Smooth muscle cell (in vitro differentiated cells): ENCODE measurements around the gene SRPX. TPM values are rescaled to one million over a fixed set of nuclear protein-coding genes. Genes with fewer than 3 reads are reported as not detected.

Source experiments
- DNase-seq: peaks from one replicate; lab custom pipeline; 2025; ENCODE audit not compliant: unreplicated experiment; lab: John Stamatoyannopoulos, UW
- H2AFZ ChIP-seq: fragments of 200-600 bp; sonication (generic); 2 replicates; pipeline ENCODE4 v1.6.0; 2016; ENCODE audit warnings: antibody characterized with exemption, low read depth, mild to moderate bottlenecking
- H3F3A ChIP-seq: fragments of 200-600 bp; sonication (generic); 2 replicates; pipeline ENCODE4 v1.6.0; 2017; ENCODE audit warnings: antibody characterized with exemption, low read depth
- H3K27ac ChIP-seq: fragments of 200-600 bp; sonication (generic); 2 replicates; pipeline ENCODE4 v1.5.1; 2016; ENCODE audit warnings: low read depth, mild to moderate bottlenecking
- H3K27me3 ChIP-seq: fragments of 200-600 bp; sonication (generic); 2 replicates; pipeline ENCODE4 v1.6.1; 2016; ENCODE audit warnings: low read depth, mild to moderate bottlenecking
- H3K36me3 ChIP-seq: fragments of 200-600 bp; sonication (generic); 2 replicates; pipeline ENCODE4 v1.5.1; 2016; ENCODE audit warnings: low read depth
- H3K4me1 ChIP-seq: fragments of 200-600 bp; sonication (generic); 2 replicates; pipeline ENCODE4 v1.5.1; 2016; ENCODE audit warnings: low read depth
- H3K4me2 ChIP-seq: fragments of 200-600 bp; sonication (generic); 2 replicates; pipeline ENCODE4 v1.6.0; 2016; ENCODE audit warnings: mild to moderate bottlenecking
- H3K4me3 ChIP-seq: fragments of 200-600 bp; sonication (generic); 2 replicates; pipeline ENCODE4 v1.5.1; 2016; ENCODE audit warnings: mild to moderate bottlenecking
- H3K79me2 ChIP-seq: fragments of 200-600 bp; sonication (generic); 2 replicates; pipeline ENCODE4 v1.6.0; 2016; ENCODE audit warnings: low read depth, mild to moderate bottlenecking
- H3K9ac ChIP-seq: fragments of 200-600 bp; sonication (generic); 2 replicates; pipeline ENCODE4 v1.6.0; 2016; ENCODE audit warnings: low read depth
- H3K9me3 ChIP-seq: fragments of 200-600 bp; sonication (generic); replicated peaks from 2 replicates; pipeline ENCODE4 v1.5.1; 2016; ENCODE audit warnings: low read depth
- H4K20me1 ChIP-seq: fragments of 200-600 bp; sonication (generic); 2 replicates; pipeline ENCODE4 v1.6.0; 2016; ENCODE audit warnings: low read depth
- WGBS: methylation state at CpG from one replicate; pipeline ENCODE4 v1.1.7; 2016; ENCODE audit warnings: low lambda C conversion rate; 5-methylcytosine and 5-hydroxymethylcytosine counted together
- polyA plus RNA-seq: library from polyadenylated mRNA; unstranded; fragments of >200 nt; fragmentation: Nextera tagmentation; extraction: Ambion mirVana; gene quantifications from 2 replicates; pipeline ENCODE4 v1.2.1, GENCODE V29; 2016
- total RNA-seq: library from RNA; depleted of rRNA; stranded (reverse); fragments of >200 nt; gene quantifications from 2 replicates; pipeline ENCODE4 v1.2.3, GENCODE V29; 2014
- TF ChIP-seq, protein P1 (sequence below): fragments of 200-600 bp; sonication (generic); IDR thresholded peaks from 2 replicates; pipeline ENCODE4 v1.5.1; 2017; ENCODE audit warnings: borderline replicate concordance, mild to moderate bottlenecking, antibody characterized with exemption; ENCODE audit not compliant: insufficient read depth, poor library complexity, severe bottlenecking

The SRPX gene
- total and polyA plus RNA-seq, 2 experiments from 2014 or later: 46.1 to 64.9 TPM

DNA sequence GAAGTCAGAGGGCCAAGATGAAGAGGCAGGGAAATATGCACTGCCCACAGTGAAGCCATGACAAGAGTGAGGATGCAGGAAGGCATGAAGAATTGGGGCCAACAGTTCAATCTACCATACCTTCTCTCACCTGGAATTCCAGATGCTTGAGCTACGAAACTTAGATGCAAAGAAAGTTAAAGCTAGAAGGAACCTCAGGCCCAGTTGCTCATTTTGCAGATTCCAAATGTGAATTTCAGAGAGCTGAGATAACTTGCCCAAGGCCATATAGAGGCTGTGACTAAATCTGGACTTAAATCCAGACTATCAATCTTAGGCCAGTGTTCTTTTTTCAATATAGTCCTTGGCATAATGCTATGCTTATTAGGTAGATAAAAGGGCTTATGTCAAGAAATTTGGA lies 92.7 kb downstream of the SRPX start:
- Histone ChIP-seq H3K4me1 (no peaks in the 10 kb centered on the region), H3K9me3 (no peaks in the 10 kb centered on the region), H2AFZ (no peak overlapping the region), H3K36me3 (no peaks in the 10 kb centered on the region), H3K9ac (no peak overlapping the region), H4K20me1 (no peaks in the 10 kb centered on the region), H3K4me2 (no peak overlapping the region), H3K27me3 (no peaks in the 10 kb centered on the region), H3K4me3 (no peak overlapping the region), H3F3A (no peaks in the 10 kb centered on the region), H3K27ac (no peak overlapping the region), H3K79me2 (no peaks in the 10 kb centered on the region)
- no peak for DNase-seq
- WGBS: 90% methylated on average over 1 of the region's 1 CpG
- TF ChIP-seq, protein P1, sequence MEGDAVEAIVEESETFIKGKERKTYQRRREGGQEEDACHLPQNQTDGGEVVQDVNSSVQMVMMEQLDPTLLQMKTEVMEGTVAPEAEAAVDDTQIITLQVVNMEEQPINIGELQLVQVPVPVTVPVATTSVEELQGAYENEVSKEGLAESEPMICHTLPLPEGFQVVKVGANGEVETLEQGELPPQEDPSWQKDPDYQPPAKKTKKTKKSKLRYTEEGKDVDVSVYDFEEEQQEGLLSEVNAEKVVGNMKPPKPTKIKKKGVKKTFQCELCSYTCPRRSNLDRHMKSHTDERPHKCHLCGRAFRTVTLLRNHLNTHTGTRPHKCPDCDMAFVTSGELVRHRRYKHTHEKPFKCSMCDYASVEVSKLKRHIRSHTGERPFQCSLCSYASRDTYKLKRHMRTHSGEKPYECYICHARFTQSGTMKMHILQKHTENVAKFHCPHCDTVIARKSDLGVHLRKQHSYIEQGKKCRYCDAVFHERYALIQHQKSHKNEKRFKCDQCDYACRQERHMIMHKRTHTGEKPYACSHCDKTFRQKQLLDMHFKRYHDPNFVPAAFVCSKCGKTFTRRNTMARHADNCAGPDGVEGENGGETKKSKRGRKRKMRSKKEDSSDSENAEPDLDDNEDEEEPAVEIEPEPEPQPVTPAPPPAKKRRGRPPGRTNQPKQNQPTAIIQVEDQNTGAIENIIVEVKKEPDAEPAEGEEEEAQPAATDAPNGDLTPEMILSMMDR: no peak

DNA sequence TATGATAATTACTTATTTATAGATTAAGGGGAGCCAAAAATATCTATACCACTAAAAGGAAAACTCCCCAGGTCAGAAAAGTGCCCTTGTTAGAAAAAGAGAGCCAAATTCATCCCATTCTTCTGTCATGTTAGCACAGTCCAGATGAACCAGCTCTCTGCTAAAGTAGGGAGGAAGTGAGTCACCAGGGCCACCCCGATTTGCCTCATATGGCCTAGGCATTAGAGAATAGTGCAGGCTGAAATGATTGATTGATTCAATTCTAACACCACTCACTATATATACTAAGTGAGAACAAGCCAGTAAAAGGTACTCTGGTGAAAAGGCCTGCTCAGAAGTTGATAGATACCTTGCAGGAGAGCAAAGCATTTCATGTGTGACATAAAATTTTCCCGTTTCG lies 94.5 kb downstream of the SRPX start:
- H3K4me2 ChIP-seq: no peak overlapping the region
- H2AFZ ChIP-seq: no peak overlapping the region
- H4K20me1 ChIP-seq: no peaks in the 10 kb centered on the region
- DNase-seq: no peak
- no peak overlapping the region for H3K27ac ChIP-seq
- TF ChIP-seq, protein P1: no peak
- no peaks in the 10 kb centered on the region for H3K79me2 ChIP-seq
- H3K27me3 ChIP-seq: no peaks in the 10 kb centered on the region
- no peaks in the 10 kb centered on the region for H3K36me3 ChIP-seq
- H3K9me3 ChIP-seq: no peaks in the 10 kb centered on the region
- H3K9ac ChIP-seq: no peak overlapping the region
- H3K4me3 ChIP-seq: no peak overlapping the region
- H3K4me1 ChIP-seq: no peaks in the 10 kb centered on the region
- 71% methylated on average over 3 of the region's 3 CpGs for WGBS
- H3F3A ChIP-seq: no peaks in the 10 kb centered on the region

DNA sequence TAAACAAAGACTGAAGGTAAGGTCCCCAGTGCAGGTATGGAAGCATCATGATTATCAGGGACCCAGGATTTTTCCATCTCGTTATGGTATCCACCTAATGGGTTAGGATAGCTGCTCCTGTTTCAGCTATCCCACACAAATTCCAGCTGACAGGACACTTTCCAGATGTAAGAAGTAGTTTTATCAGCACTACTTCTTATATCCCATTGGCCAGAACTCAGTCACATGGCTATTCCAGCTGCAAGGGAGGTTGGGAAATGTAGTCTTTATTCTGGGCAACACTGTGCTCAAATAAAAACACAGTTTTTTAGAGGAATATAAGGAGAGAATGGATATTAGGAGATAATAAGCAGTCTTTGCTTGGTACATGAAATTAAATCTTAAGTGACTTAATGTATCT lies 96.7 kb downstream of the SRPX start:
- DNase-seq: no peak
- H4K20me1 ChIP-seq: no peaks in the 10 kb centered on the region
- 75% methylated on average over 1 of the region's 1 CpG for WGBS
- H3K4me1 ChIP-seq: no peaks in the 10 kb centered on the region
- H3K9ac ChIP-seq: no peak overlapping the region
- no peaks in the 10 kb centered on the region for H3K27me3 ChIP-seq
- no peak overlapping the region for H3K4me3 ChIP-seq
- no peak overlapping the region for H3K27ac ChIP-seq
- H2AFZ ChIP-seq: no peak overlapping the region
- H3K9me3 ChIP-seq: no peaks in the 10 kb centered on the region
- H3K79me2 ChIP-seq: no peaks in the 10 kb centered on the region
- no peaks in the 10 kb centered on the region for H3K36me3 ChIP-seq
- H3F3A ChIP-seq: no peaks in the 10 kb centered on the region
- H3K4me2 ChIP-seq: no peak overlapping the region
- TF ChIP-seq, protein P1: no peak

DNA sequence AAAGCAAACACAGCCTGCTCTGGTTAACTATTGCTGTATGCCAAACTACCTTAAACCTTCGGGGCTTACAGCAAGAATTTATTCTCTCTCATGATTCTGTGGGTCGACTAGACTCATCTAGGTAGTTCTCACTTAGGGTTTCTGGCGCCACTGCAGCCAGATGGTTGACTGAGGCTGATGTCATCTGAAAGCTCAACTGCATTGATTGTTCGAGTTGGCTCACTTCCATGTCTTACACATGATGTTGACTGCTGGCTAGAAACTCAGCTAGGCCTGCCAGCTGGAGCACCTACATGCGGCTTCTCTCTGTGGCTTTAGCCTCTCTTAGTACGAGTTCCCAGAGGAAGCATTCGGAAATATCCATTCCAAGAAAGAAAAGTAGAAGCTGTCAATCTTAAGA lies 103.2 kb downstream of the SRPX start:
- no peaks in the 10 kb centered on the region for H3K4me1 ChIP-seq
- no peaks in the 10 kb centered on the region for H3K79me2 ChIP-seq
- H3K27ac ChIP-seq: no peak overlapping the region
- H3K9ac ChIP-seq: no peak overlapping the region
- no peaks in the 10 kb centered on the region for H3K27me3 ChIP-seq
- H3K4me3 ChIP-seq: no peak overlapping the region
- H3K4me2 ChIP-seq: no peak overlapping the region
- 80% methylated on average over 7 of the region's 7 CpGs for WGBS
- H4K20me1 ChIP-seq: no peaks in the 10 kb centered on the region
- TF ChIP-seq, protein P1: no peak
- H3K9me3 ChIP-seq: no peaks in the 10 kb centered on the region
- H2AFZ ChIP-seq: no peak overlapping the region
- H3F3A ChIP-seq: no peaks in the 10 kb centered on the region
- H3K36me3 ChIP-seq: no peaks in the 10 kb centered on the region
- no peak for DNase-seq
